DLD1 (cell line): ENCODE data around the gene CNPY2.
"Not testable (repeated sequence)": the region's sequence is repeated elsewhere in the genome, so short reads cannot be mapped to it uniquely, and the experiment has no call there.

ENCODE experiments used
- in situ Hi-C: cut with HindIII; loops from 2 replicates; pipeline ENCODE4 v1.10.0; 2017; ENCODE audit warnings: low sequenced_read_pairs

CNPY2 gene

GRCh38 chr12:56333679-56334489 is 18.1 kb upstream of the CNPY2 start, which contains the start of gene PAN2:
PAN2 (minus strand) TSS chr12:56334000; CDS start chr12:56333094, 906 bp downstream.
- in situ Hi-C loops: no loop called here

- in situ Hi-C loops: no loop called here
These were observed 17.4 kb upstream of the CNPY2 start for GRCh38 chr12:56333197-56333678.

GRCh38 chr12:56332512-56333196 is 16.9 kb upstream of the CNPY2 start:
- in situ Hi-C loops: no loop called here

GRCh38 chr12:56330936-56331490 is 15.2 kb upstream of the CNPY2 start:
- in situ Hi-C loops: no loop called here

GRCh38 chr12:56326533-56326932 is 10.7 kb upstream of the CNPY2 start:
- in situ Hi-C loops: no loop called here

GRCh38 chr12:56326126-56326525 is 10.3 kb upstream of the CNPY2 start:
- in situ Hi-C loops: no loop called here

GRCh38 chr12:56324206-56324605 is 8.4 kb upstream of the CNPY2 start:
- in situ Hi-C loops: no loop called here

- in situ Hi-C loops: not testable (repeated sequence)
These were observed 5.8 kb upstream of the CNPY2 start for GRCh38 chr12:56321610-56322009.

GRCh38 chr12:56321027-56321426 is 5.2 kb upstream of the CNPY2 start:
- in situ Hi-C loops: no loop called here

GRCh38 chr12:56317675-56318074 is 1.9 kb upstream of the CNPY2 start:
- in situ Hi-C loops: no loop called here

GRCh38 chr12:56315249-56315621 is 553 bp downstream of the CNPY2 start:
- in situ Hi-C loops: no loop called here

GRCh38 chr12:56311003-56311402 is 4.8 kb downstream of the CNPY2 start:
- in situ Hi-C loops: no loop called here

- in situ Hi-C loops: no loop called here
These were observed 7.1 kb downstream of the CNPY2 start for GRCh38 chr12:56308714-56309113.

- in situ Hi-C loops: no loop called here
These were observed 8.4 kb downstream of the CNPY2 start for GRCh38 chr12:56307221-56307965.

GRCh38 chr12:56304872-56305590 is 10.8 kb downstream of the CNPY2 start:
- in situ Hi-C loops: no loop called here

- in situ Hi-C loops: no loop called here
These were observed 11.5 kb downstream of the CNPY2 start for GRCh38 chr12:56304276-56304675.

GRCh38 chr12:56300644-56301464 is 14.9 kb downstream of the CNPY2 start:
- in situ Hi-C loops: no loop called here

- in situ Hi-C loops: no loop called here
These were observed 15.7 kb downstream of the CNPY2 start, which contains the start of gene CS for GRCh38 chr12:56299853-56300643. CS (minus strand) TSS chr12:56300330; CDS start chr12:56300201, 129 bp downstream.
